Liver (tissue), 9 donors: Measurements from ENCODE around the gene DHDH. TPM values are rescaled to one million over a fixed set of nuclear protein-coding genes. Genes with fewer than 3 reads are reported as not detected.

ENCODE experiments used
- DNase-seq: peaks from one replicate; pipeline ENCODE4 v3.0.0-alpha.2; 2017; ENCODE audit warnings: low spot score
- H3K27ac ChIP-seq, 2 donors: one replicate each; pipeline ENCODE4 v1.7.0; 2013; ENCODE audit warnings: inconsistent platforms in 2 of 2, low read length in 2 of 2, control low read depth in 1 of 2, low read depth in 1 of 2, mild to moderate bottlenecking in 1 of 2
- H3K27me3 ChIP-seq, 4 donors: one replicate each; pipeline versions ENCODE4 v1.6.1 to v1.7.0; 2013; ENCODE audit warnings: low read length in 3 of 4, inconsistent platforms in 1 of 4, mild to moderate bottlenecking in 1 of 4, moderate library complexity in 1 of 4; ENCODE audit not compliant: control insufficient read depth in 4 of 4, insufficient read depth in 4 of 4
- H3K36me3 ChIP-seq, 4 donors: one replicate each; pipeline versions ENCODE4 v1.6.1 to v1.7.0; 2013; ENCODE audit warnings: low read length in 3 of 4, mild to moderate bottlenecking in 3 of 4, low read depth in 1 of 4, moderate library complexity in 1 of 4; ENCODE audit not compliant: control insufficient read depth in 4 of 4, insufficient read depth in 3 of 4
- H3K4me1 ChIP-seq, 4 donors: one replicate each; pipeline versions ENCODE4 v1.6.1 to v1.7.0; 2013; ENCODE audit warnings: low read length in 3 of 4, mild to moderate bottlenecking in 3 of 4, moderate library complexity in 1 of 4; ENCODE audit not compliant: control insufficient read depth in 4 of 4, insufficient read depth in 4 of 4
- H3K4me3 ChIP-seq, 3 donors: one replicate each; pipeline versions ENCODE4 v1.6.1 to v1.7.0; 2013; ENCODE audit warnings: low read length in 3 of 3, control low read depth in 1 of 3, low read depth in 1 of 3, mild to moderate bottlenecking in 1 of 3
- H3K9ac ChIP-seq, 2 donors: one replicate each; pipeline ENCODE4 v1.7.0; 2013; ENCODE audit warnings: low read length in 2 of 2, mild to moderate bottlenecking in 2 of 2, moderate library complexity in 2 of 2, control low read depth in 1 of 2, low read depth in 1 of 2
- H3K9me3 ChIP-seq, 4 donors: one replicate each; pipeline versions ENCODE4 v1.6.1 to v1.7.0; 2013; ENCODE audit warnings: low read length in 3 of 4; ENCODE audit not compliant: control insufficient read depth in 4 of 4
- ATF3 ChIP-seq: IDR thresholded peaks from 2 replicates; pipeline ENCODE4 v1.6.1; 2016; ENCODE audit warnings: antibody characterized with exemption
- CTCF ChIP-seq: fragments of 150-350 bp; IDR thresholded peaks from 2 replicates; pipeline ENCODE4 v1.5.1; 2017; ENCODE audit warnings: improper control_type of control experiment, low read depth, low read length; ENCODE audit not compliant: missing input control
- EGR1 ChIP-seq, 2 donors: IDR thresholded peaks; 2 replicates each; pipeline ENCODE4 v1.6.1; 2016 to 2018; ENCODE audit warnings: antibody characterized with exemption in 2 of 2, low read depth in 2 of 2
- FOXA1 ChIP-seq: IDR thresholded peaks from 2 replicates; pipeline ENCODE4 v1.6.1; 2016; ENCODE audit warnings: antibody characterized with exemption
- FOXA2 ChIP-seq: IDR thresholded peaks from 2 replicates; pipeline ENCODE4 v1.6.1; 2016; ENCODE audit warnings: antibody characterized with exemption
- GABPA ChIP-seq, 2 donors: IDR thresholded peaks in 1 of 2; conservative IDR thresholded peaks in 1 of 2; 2 replicates each; pipeline ENCODE4 v1.6.1; 2016; ENCODE audit warnings: antibody characterized with exemption in 2 of 2, mild to moderate bottlenecking in 1 of 2, moderate library complexity in 1 of 2
- HNF4A ChIP-seq, 2 donors: conservative IDR thresholded peaks; 2 replicates each; pipeline ENCODE4 v1.6.1; 2016; ENCODE audit warnings: antibody characterized with exemption in 2 of 2, mild to moderate bottlenecking in 2 of 2
- HNF4G ChIP-seq: IDR thresholded peaks from 2 replicates; pipeline ENCODE4 v1.6.1; 2016; ENCODE audit warnings: antibody characterized with exemption
- JUND ChIP-seq, 2 donors: IDR thresholded peaks; 2 replicates each; pipeline ENCODE4 v1.6.1; 2016; ENCODE audit warnings: antibody characterized with exemption in 2 of 2
- NR2F2 ChIP-seq: IDR thresholded peaks from 2 replicates; pipeline ENCODE4 v1.6.1; 2016; ENCODE audit warnings: antibody characterized with exemption
- RAD21 ChIP-seq, 2 donors: IDR thresholded peaks; 2 replicates each; pipeline ENCODE4 v1.6.1; 2016; ENCODE audit warnings: antibody characterized with exemption in 2 of 2, mild to moderate bottlenecking in 2 of 2
- REST ChIP-seq: IDR thresholded peaks from 2 replicates; pipeline ENCODE4 v1.6.1; 2016; ENCODE audit warnings: antibody characterized with exemption, mild to moderate bottlenecking
- RXRA ChIP-seq, 2 donors: IDR thresholded peaks; 2 replicates each; pipeline ENCODE4 v1.6.1; 2017 to 2018; ENCODE audit warnings: antibody characterized with exemption in 2 of 2, mild to moderate bottlenecking in 1 of 2
- SP1 ChIP-seq: IDR thresholded peaks from 2 replicates; pipeline ENCODE4 v1.6.1; 2018; ENCODE audit warnings: antibody characterized with exemption, mild to moderate bottlenecking
- TAF1 ChIP-seq: conservative IDR thresholded peaks from 2 replicates; pipeline ENCODE4 v1.6.1; 2016; ENCODE audit warnings: antibody characterized with exemption, mild to moderate bottlenecking
- YY1 ChIP-seq: IDR thresholded peaks from 2 replicates; pipeline ENCODE4 v1.6.1; 2016; ENCODE audit warnings: antibody characterized with exemption, mild to moderate bottlenecking
- ZBTB33 ChIP-seq: IDR thresholded peaks from 2 replicates; pipeline ENCODE4 v1.6.1; 2016; ENCODE audit warnings: antibody characterized with exemption
- WGBS: extraction: QIAGEN DNeasy Blood & Tissue Kit; methylation state at CpG from one replicate; pipeline ENCODE4 v1.1.7; 2013; 5-methylcytosine and 5-hydroxymethylcytosine counted together
- polyA plus RNA-seq, 2 donors: library from polyadenylated mRNA; stranded (reverse) in 1 of 2; unstranded in 1 of 2; fragments of 200-250 nt in 1 of 2; fragments of >200 nt in 1 of 2; fragmentation: Nextera tagmentation in 1 of 2; extraction: Ambion mirVana in 1 of 2; gene quantifications; one replicate each; pipeline versions ENCODE4 v1.2.1 to v1.2.3, GENCODE V29; 2013 to 2015
- total RNA-seq, 2 donors: library from RNA; depleted of rRNA; stranded (reverse); fragments of >200 nt; gene quantifications; one replicate each; pipeline ENCODE4 v1.2.3, GENCODE V29; 2014
- TF ChIP-seq, protein P1 (sequence below): IDR thresholded peaks from 2 replicates; pipeline ENCODE4 v1.6.1; 2016; ENCODE audit warnings: antibody characterized with exemption
- donor health status: healthy.
- donor health status: healthy.
- donor health status: healthy.
- donor health status: healthy.
- donor health status: healthy.

The DHDH gene
- total and polyA plus RNA-seq, 4 donors: 0.16 to 1.3 TPM; not detected in 2

- H3K36me3 ChIP-seq: no peaks in the 10 kb centered on the region
- H3K4me3 ChIP-seq: no peak overlapping the region
- DNase-seq: no peak
- no peaks in the 10 kb centered on the region for H3K27me3 ChIP-seq
- no peak overlapping the region for H3K9ac ChIP-seq
- no peaks in the 10 kb centered on the region for H3K9me3 ChIP-seq
- no peak overlapping the region for H3K27ac ChIP-seq
- WGBS: 80% methylated on average over 4 of the region's 4 CpGs
- TF ChIP-seq HNF4G: no peak
- TF ChIP-seq EGR1 (IDR thresholded peaks at IDR 0.05; ENCODE audit: low read depth in 2 of 2): no peak
- no peak for TF ChIP-seq FOXA1
- TF ChIP-seq, protein P1, sequence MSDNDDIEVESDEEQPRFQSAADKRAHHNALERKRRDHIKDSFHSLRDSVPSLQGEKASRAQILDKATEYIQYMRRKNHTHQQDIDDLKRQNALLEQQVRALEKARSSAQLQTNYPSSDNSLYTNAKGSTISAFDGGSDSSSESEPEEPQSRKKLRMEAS: no peak
- no peak for TF ChIP-seq ATF3
- TF ChIP-seq YY1: no peak
- no peak for TF ChIP-seq REST
- no peak for TF ChIP-seq RXRA (IDR thresholded peaks at IDR 0.05)
- no peak for TF ChIP-seq RAD21 (IDR thresholded peaks at IDR 0.05)
- no peak for TF ChIP-seq FOXA2
- no peak for TF ChIP-seq SP1
- TF ChIP-seq NR2F2: no peak
- TF ChIP-seq HNF4A (conservative IDR thresholded peaks at IDR 0.05): no peak
- TF ChIP-seq ZBTB33: no peak
- no peak for TF ChIP-seq JUND (IDR thresholded peaks at IDR 0.05)
- no peak for TF ChIP-seq TAF1
- TF ChIP-seq CTCF: no peak
- TF ChIP-seq GABPA (IDR thresholded peaks at IDR 0.05 in 1 of 2, conservative IDR thresholded peaks at IDR 0.05 in 1 of 2): no peak
- H3K4me1 ChIP-seq: peaks cover 4 to 14% (median 11%) of the 10 kb centered on the region in 4 donors
Observed at GRCh38 chr19:48953141-48953540, 19.6 kb downstream of the DHDH start.
